Stomach (tissue), 4 donors: ENCODE data around the gene MNT.

Source experiments
- CTCF ChIP-seq, 7 experiments: fragments of 450-650 bp in 4 of 7; fragments of 200-600 bp in 3 of 7; sonication (generic) in 3 of 7; IDR thresholded peaks; one replicate each; pipeline ENCODE4 v1.5.1; 2016 to 2019; ENCODE audit warnings: antibody characterized with exemption in 7 of 7, control low read depth in 2 of 7, mild to moderate bottlenecking in 1 of 7
- POLR2A ChIP-seq, 4 donors: fragments of 450-650 bp; IDR thresholded peaks; one replicate each; pipeline ENCODE4 v1.6.1; 2016; ENCODE audit warnings: antibody characterized with exemption in 4 of 4, control low read depth in 2 of 4, mild to moderate bottlenecking in 1 of 4, moderate library complexity in 1 of 4

GRCh38 chr17:2368359-2368758, 32.5 kb downstream of the MNT start:
- TF ChIP-seq CTCF (IDR thresholded peaks at IDR 0.05) (no peak), POLR2A (IDR thresholded peaks at IDR 0.05) (no peak)
